ENCODE results near the gene PGAP6. TPM values are rescaled to one million over a fixed set of nuclear protein-coding genes. Genes with fewer than 3 reads are reported as not detected.

PGAP6 gene
- total and polyA plus RNA-seq, 4 donors: 38.0 to 100.0 (median 68.1) TPM

DNA sequence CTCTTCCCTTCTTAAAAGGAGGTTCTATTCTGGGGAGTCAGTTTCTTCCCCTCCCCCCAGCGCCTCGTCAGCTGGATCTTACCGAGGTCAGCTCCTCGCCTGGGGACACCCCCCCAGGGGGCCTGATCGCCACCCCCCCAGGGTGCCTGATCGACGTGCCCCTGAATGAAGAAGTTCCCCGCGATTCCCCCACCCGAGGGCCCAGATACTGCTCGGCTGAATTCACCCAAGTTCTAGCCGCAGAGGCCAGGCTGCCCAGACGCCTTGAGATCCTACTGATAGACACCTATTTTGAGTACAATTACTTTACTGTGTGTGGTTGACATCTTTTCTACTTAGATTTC lies 45.1 kb upstream of the PGAP6 start:
- Histone ChIP-seq H3K9me3 (ENCODE audit: control insufficient read depth in 4 of 4, insufficient read depth in 3 of 4, low read length in 3 of 4) (no peaks in the 10 kb centered on the region), H3K27ac (ENCODE audit: low read depth in 1 of 2, low read length in 1 of 2) (no peak overlapping the region), H3K4me1 (ENCODE audit: control insufficient read depth in 5 of 5, insufficient read depth in 5 of 5, low read length in 5 of 5) (peaks cover 5 to 21% (median 7%) of the 10 kb centered on the region in 5 donors), H3K9ac (ENCODE audit: insufficient read depth in 1 of 2, low read length in 2 of 2) (peak overlapping the region; percentile 55 to 62), H3K36me3 (ENCODE audit: control insufficient read depth in 4 of 4, insufficient read depth in 4 of 4, low read length in 4 of 4) (peaks cover 0 to 6% (median 0%) of the 10 kb centered on the region in 4 donors), H3K4me3 (peak overlapping the region; percentile 73), H3K27me3 (ENCODE audit: control insufficient read depth in 3 of 3, insufficient read depth in 3 of 3, low read length in 2 of 3) (peaks cover 0 to 6% (median 0%) of the 10 kb centered on the region in 3 donors)
- DNase-seq (no peak), ATAC-seq (ENCODE audit: insufficient read depth, low FRiP score) (no peak)
- TF ChIP-seq CTCF (IDR thresholded peaks at IDR 0.05; ENCODE audit: control extremely low read depth, extremely low read depth): no peak
- WGBS, 2 donors: 9 to 17% methylated on average over 13 of the region's 13 CpGs

DNA sequence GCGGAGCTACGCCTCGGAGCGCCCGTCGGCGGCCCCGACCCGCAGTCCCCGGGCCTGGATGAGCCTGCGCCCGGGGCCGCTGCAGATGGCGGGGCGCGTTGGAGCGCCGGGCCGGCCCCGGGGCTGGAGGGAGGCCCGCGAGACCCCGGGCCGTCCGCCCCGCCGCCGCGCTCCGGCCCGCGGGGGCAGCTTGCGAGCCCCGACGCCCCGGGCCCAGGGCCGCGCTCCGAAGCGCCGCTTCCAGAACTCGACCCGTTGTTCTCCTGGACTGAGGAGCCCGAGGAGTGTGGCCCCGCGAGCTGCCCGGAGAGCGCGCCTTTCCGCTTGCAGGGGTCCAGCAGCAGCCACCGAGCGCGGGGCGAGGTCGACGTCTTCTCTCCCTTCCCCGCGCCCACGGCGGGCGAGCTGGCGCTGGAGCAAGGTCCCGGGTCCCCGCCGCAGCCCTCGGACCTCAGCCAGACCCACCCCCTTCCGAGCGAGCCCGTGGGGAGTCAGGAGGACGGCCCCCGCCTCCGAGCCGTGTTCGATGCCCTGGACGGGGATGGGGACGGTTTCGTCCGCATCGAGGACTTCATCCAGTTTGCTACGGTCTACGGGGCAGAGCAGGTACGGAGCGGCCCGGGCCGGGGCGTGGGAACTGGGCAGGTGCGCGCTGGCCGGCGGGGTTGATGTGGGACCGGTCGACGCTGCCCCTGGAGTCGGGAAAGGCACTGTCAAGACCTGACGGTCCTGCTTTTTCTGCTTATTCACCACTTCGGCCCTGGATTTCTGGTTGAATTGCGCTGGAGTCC lies 44.5 kb upstream of the PGAP6 start:
- no peak for ATAC-seq (ENCODE audit: insufficient read depth, low FRiP score)
- H3K36me3 ChIP-seq (ENCODE audit: control insufficient read depth in 4 of 4, insufficient read depth in 4 of 4, low read length in 4 of 4): peaks cover 0 to 6% (median 0%) of the 10 kb centered on the region in 4 donors
- peak overlapping the region; percentile 55 to 62 for H3K9ac ChIP-seq (ENCODE audit: insufficient read depth in 1 of 2, low read length in 2 of 2)
- peak overlapping the region in 1 of 2 donors; percentile 95 for H3K27ac ChIP-seq (ENCODE audit: low read depth in 1 of 2, low read length in 1 of 2)
- peaks cover 0 to 6% (median 0%) of the 10 kb centered on the region in 3 donors for H3K27me3 ChIP-seq (ENCODE audit: control insufficient read depth in 3 of 3, insufficient read depth in 3 of 3, low read length in 2 of 3)
- 0 to 1% methylated on average over 77 to 97 of the region's 97 CpGs for WGBS, 2 donors
- DNase-seq: peak in 2 of 3 donors; percentile 2 to 13
- H3K9me3 ChIP-seq (ENCODE audit: control insufficient read depth in 4 of 4, insufficient read depth in 3 of 4, low read length in 3 of 4): no peaks in the 10 kb centered on the region
- peaks cover 5 to 21% (median 7%) of the 10 kb centered on the region in 5 donors for H3K4me1 ChIP-seq (ENCODE audit: control insufficient read depth in 5 of 5, insufficient read depth in 5 of 5, low read length in 5 of 5)
- H3K4me3 ChIP-seq: peak overlapping the region; percentile 73
- TF ChIP-seq CTCF (IDR thresholded peaks at IDR 0.05; ENCODE audit: control extremely low read depth, extremely low read depth): no peak

DNA sequence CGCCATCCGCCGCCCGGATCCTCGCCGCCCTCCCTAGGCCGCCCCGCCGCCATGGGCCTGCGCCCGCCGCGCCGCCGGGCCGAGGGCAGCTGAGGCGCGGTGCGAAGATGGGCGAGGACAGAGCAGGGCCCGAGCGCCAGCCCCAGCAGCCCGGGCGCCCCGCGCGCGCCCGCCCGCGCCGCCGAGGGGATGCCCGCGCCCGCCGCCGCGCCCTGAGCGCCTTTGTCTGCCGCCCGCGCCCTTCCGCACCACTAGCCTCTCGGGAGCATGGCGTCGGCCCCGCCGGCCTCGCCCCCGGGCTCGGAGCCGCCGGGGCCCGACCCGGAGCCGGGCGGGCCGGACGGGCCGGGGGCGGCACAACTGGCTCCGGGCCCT lies 43.9 kb upstream of the PGAP6 start:
- no peak for TF ChIP-seq CTCF (IDR thresholded peaks at IDR 0.05; ENCODE audit: control extremely low read depth, extremely low read depth)
- Histone ChIP-seq H3K27me3 (ENCODE audit: control insufficient read depth in 3 of 3, insufficient read depth in 3 of 3, low read length in 2 of 3) (peaks cover 0 to 6% (median 0%) of the 10 kb centered on the region in 3 donors), H3K9ac (ENCODE audit: insufficient read depth in 1 of 2, low read length in 2 of 2) (no peak overlapping the region), H3K9me3 (ENCODE audit: control insufficient read depth in 4 of 4, insufficient read depth in 3 of 4, low read length in 3 of 4) (no peaks in the 10 kb centered on the region), H3K27ac (ENCODE audit: low read depth in 1 of 2, low read length in 1 of 2) (peak overlapping the region in 1 of 2 donors; percentile 95), H3K36me3 (ENCODE audit: control insufficient read depth in 4 of 4, insufficient read depth in 4 of 4, low read length in 4 of 4) (peaks cover 0 to 6% (median 0%) of the 10 kb centered on the region in 4 donors), H3K4me1 (ENCODE audit: control insufficient read depth in 5 of 5, insufficient read depth in 5 of 5, low read length in 5 of 5) (peaks cover 5 to 21% (median 7%) of the 10 kb centered on the region in 5 donors), H3K4me3 (peak overlapping the region; percentile 73)
- 0% methylated on average over 25 to 63 of the region's 63 CpGs for WGBS, 2 donors
- ATAC-seq (ENCODE audit: insufficient read depth, low FRiP score) (no peak), DNase-seq (no peak)

All from lung (tissue), 12 donors.